ENCODE results near the gene MEGF11. TPM values are rescaled to one million over a fixed set of nuclear protein-coding genes. Genes with fewer than 3 reads are reported as not detected.
A peak's percentile ranks its signal among the peaks of the same experiment; 100 is the strongest.

Gene MEGF11
- polyA plus RNA-seq, 2 of the 4 experiments (the other 2 are of a cell fraction) = 0.25 to 0.31 TPM

- TF ChIP-seq REST (IDR thresholded peaks at IDR 0.05) (no peak), HDAC2 (IDR thresholded peaks at IDR 0.05) (no peak)
Observed at GRCh38 chr15:65917407-65917756, 336.2 kb downstream of the MEGF11 start (continued).

- CTCF ChIA-PET = interaction anchor here (0.6 to 4.3 kb wide), 39 partner anchors 8 to 1524 kb away, joined by 3 to 26 read pairs (median 4); no protein-coding TSS in a partner anchor
- FAIRE-seq (no peak), DNase-seq (ENCODE audit: low read depth in 1 of 2, low spot score in 1 of 2) (peak; percentile 76 to 82), ATAC-seq (peak; percentile 90 to 99)
- Histone ChIP-seq H3K4me3 (no peak overlapping the region), H3K4me1 (0 out of 3 replicates have a peak, but pooled peaks cover 4% of the 10 kb centered on the region), H3K27ac (no peak overlapping the region), H3K4me2 (no peak overlapping the region), H3K9me3 (no peaks in the 10 kb centered on the region)
- peak; percentile 74 for TF ChIP-seq SMC3 (IDR thresholded peaks at IDR 0.05)
- no peak for TF ChIP-seq HEYL (CRISPR knock-in tag; IDR thresholded peaks at IDR 0.05)
- no peak for TF ChIP-seq TFCP2L1 (CRISPR knock-in tag; IDR thresholded peaks at IDR 0.05)
- TF ChIP-seq FOSB (CRISPR knock-in tag; IDR thresholded peaks at IDR 0.05) = no peak
- TF ChIP-seq CTCF (IDR thresholded peaks at IDR 0.05) = peak; percentile 69
- no peak for TF ChIP-seq KDM5A (IDR thresholded peaks at IDR 0.05)
- no peak for TF ChIP-seq ZC3H11A (IDR thresholded peaks at IDR 0.05)
- TF ChIP-seq FOXS1 (CRISPR knock-in tag; IDR thresholded peaks at IDR 0.05) = no peak
- peak; percentile 87 to 88 for TF ChIP-seq RAD21 (conservative IDR thresholded peaks at IDR 0.05 in 1 of 2, IDR thresholded peaks at IDR 0.05 in 1 of 2)
- no peak for TF ChIP-seq ZNF302 (CRISPR knock-in tag; IDR thresholded peaks at IDR 0.05)
- TF ChIP-seq CBX2 (IDR thresholded peaks at IDR 0.05; ENCODE audit: borderline replicate concordance, low read depth) = no peak
- no peak for TF ChIP-seq HMGXB4 (CRISPR knock-in tag; IDR thresholded peaks at IDR 0.05; ENCODE audit: borderline replicate concordance)
- 39% methylated on average over 16 of the region's 16 CpGs for WGBS (ENCODE audit: missing lambda C conversion rate)
- POLR2A ChIA-PET = no interaction called here
Observed at GRCh38 chr15:65916664-65917406, 336.7 kb downstream of the MEGF11 start.

- WGBS (ENCODE audit: missing lambda C conversion rate) = 80% methylated on average over 7 of the region's 7 CpGs
- Histone ChIP-seq H3K4me3 (no peak overlapping the region), H3K4me1 (0 out of 3 replicates have a peak, but pooled peaks cover 4% of the 10 kb centered on the region), H3K4me2 (no peak overlapping the region), H3K27ac (no peak overlapping the region), H3K9me3 (no peaks in the 10 kb centered on the region)
- peak; percentile 11 to 56; a peak in 3 of 6 replicates for ATAC-seq
- no peak for FAIRE-seq
- DNase-seq (ENCODE audit: low read depth in 1 of 2, low spot score in 1 of 2) = no peak
- POLR2A ChIA-PET = no interaction called here
- CTCF ChIA-PET = interaction anchor here (0.6 to 4.3 kb wide), 32 partner anchors 9 to 1523 kb away, joined by 3 to 26 read pairs (median 4); no protein-coding TSS in a partner anchor
- TF ChIP-seq CBX2 (IDR thresholded peaks at IDR 0.05; ENCODE audit: borderline replicate concordance, low read depth) (no peak), FOXS1 (CRISPR knock-in tag; IDR thresholded peaks at IDR 0.05) (no peak), NPAS2 (CRISPR knock-in tag; IDR thresholded peaks at IDR 0.05; ENCODE audit: borderline replicate concordance) (no peak), KDM5A (IDR thresholded peaks at IDR 0.05) (no peak), E2F6 (IDR thresholded peaks at IDR 0.05; ENCODE audit: borderline replicate concordance, low read depth) (no peak), ESRRA (IDR thresholded peaks at IDR 0.05; ENCODE audit: borderline replicate concordance, low read length) (no peak), ZC3H11A (IDR thresholded peaks at IDR 0.05) (no peak), HMGXB4 (CRISPR knock-in tag; IDR thresholded peaks at IDR 0.05; ENCODE audit: borderline replicate concordance) (no peak), ATOH8 (CRISPR knock-in tag; IDR thresholded peaks at IDR 0.05; ENCODE audit: low read depth) (no peak), KDM1A (IDR thresholded peaks at IDR 0.05; ENCODE audit: low read depth) (no peak), EHF (CRISPR knock-in tag; IDR thresholded peaks at IDR 0.05) (no peak)
Observed at GRCh38 chr15:65916041-65916663, 337.4 kb downstream of the MEGF11 start.
